DND-41 (cell line): ENCODE data around the gene MAP6.

ENCODE experiments used
- CTCF ChIP-seq: IDR thresholded peaks from 2 replicates; pipeline ENCODE4 v1.5.1; 2012; ENCODE audit warnings: borderline replicate concordance, low read length, moderate library complexity, mild to moderate bottlenecking; ENCODE audit not compliant: poor library complexity, severe bottlenecking; ENCODE audit errors: extremely low read depth
- EZH2 ChIP-seq: IDR thresholded peaks from 3 replicates; pipeline ENCODE4 v1.6.1; 2012; ENCODE audit warnings: borderline replicate concordance, low read depth, mild to moderate bottlenecking, moderate library complexity, low read length, inconsistent platforms; ENCODE audit not compliant: severe bottlenecking

- TF ChIP-seq CTCF (no peak), EZH2 (no peak)
These were observed 97.2 kb downstream of the MAP6 start for GRCh38 chr11:75571625-75572024.
